ACC112 (cell line): ENCODE measurements around the gene NUP160.
"Not testable (repeated sequence)": the region's sequence is repeated elsewhere in the genome, so short reads cannot be mapped to it uniquely, and the experiment has no call there.

Experiments
- H2AFZ ChIP-seq: fragments of 200-600 bp; sonication (generic); one replicate; pipeline ENCODE4 v1.6.0; 2017; ENCODE audit warnings: antibody characterized with exemption, low read length; ENCODE audit not compliant: unreplicated experiment
- H3K27ac ChIP-seq: fragments of 200-600 bp; sonication (generic); 2 replicates; pipeline ENCODE4 v1.5.1; 2014; ENCODE audit warnings: low read depth, mild to moderate bottlenecking, antibody characterized with exemption, low read length, moderate library complexity
- H3K27me3 ChIP-seq: fragments of 200-600 bp; sonication (generic); 2 replicates; pipeline ENCODE4 v1.6.1; 2014; ENCODE audit warnings: mild to moderate bottlenecking, antibody characterized with exemption, low read length, moderate library complexity, mixed read lengths; ENCODE audit not compliant: insufficient read depth
- H3K36me3 ChIP-seq: fragments of 200-600 bp; sonication (generic); 2 replicates; pipeline ENCODE4 v1.6.1; 2016; ENCODE audit warnings: mild to moderate bottlenecking, antibody characterized with exemption, low read length, moderate library complexity, mixed read lengths; ENCODE audit not compliant: insufficient read depth
- H3K4me1 ChIP-seq: fragments of 200-600 bp; sonication (generic); one replicate; pipeline ENCODE4 v1.6.1; 2016; ENCODE audit warnings: low read length, mixed read lengths; ENCODE audit not compliant: insufficient read depth, unreplicated experiment, control insufficient read depth
- H3K4me3 ChIP-seq: fragments of 200-600 bp; sonication (generic); 2 replicates; pipeline ENCODE4 v1.5.1; 2014; ENCODE audit warnings: mild to moderate bottlenecking, low read depth, low read length
- H3K79me2 ChIP-seq: fragments of 200-600 bp; sonication (generic); one replicate; pipeline ENCODE4 v1.6.0; 2016; ENCODE audit warnings: low read length; ENCODE audit not compliant: control insufficient read depth, unreplicated experiment, insufficient read depth

Gene NUP160

GRCh38 chr11:47765086-47765485 lies 83.1 kb downstream of the NUP160 start:
- Histone ChIP-seq H3K27me3 (no peaks in the 10 kb centered on the region), H3K36me3 (peaks cover 22% of the 10 kb centered on the region), H3K4me3 (peak overlapping the region; percentile 99), H3K79me2 (peaks cover 60% of the 10 kb centered on the region), H2AFZ (no peak overlapping the region), H3K27ac (no peak overlapping the region), H3K4me1 (peaks cover 5% of the 10 kb centered on the region)

GRCh38 chr11:47759291-47759690 lies 88.9 kb downstream of the NUP160 start:
- not testable (repeated sequence) for H3K4me1 ChIP-seq, H2AFZ ChIP-seq, H3K4me3 ChIP-seq, H3K27me3 ChIP-seq, H3K27ac ChIP-seq
- peaks cover 41% of the 10 kb centered on the region for H3K36me3 ChIP-seq
- H3K79me2 ChIP-seq: peaks cover 53% of the 10 kb centered on the region

GRCh38 chr11:47756208-47756607 lies 91.9 kb downstream of the NUP160 start:
- Histone ChIP-seq H2AFZ (no peak overlapping the region), H3K27ac (no peak overlapping the region), H3K79me2 (peaks cover 40% of the 10 kb centered on the region), H3K4me1 (no peaks in the 10 kb centered on the region), H3K36me3 (peaks cover 54% of the 10 kb centered on the region), H3K27me3 (no peaks in the 10 kb centered on the region), H3K4me3 (no peak overlapping the region)

GRCh38 chr11:47750725-47751124 lies 97.4 kb downstream of the NUP160 start:
- H3K4me1 ChIP-seq: no peaks in the 10 kb centered on the region
- no peaks in the 10 kb centered on the region for H3K27me3 ChIP-seq
- H3K4me3 ChIP-seq: no peak overlapping the region
- H3K36me3 ChIP-seq: peaks cover 53% of the 10 kb centered on the region
- no peak overlapping the region for H2AFZ ChIP-seq
- H3K27ac ChIP-seq: no peak overlapping the region
- H3K79me2 ChIP-seq: peaks cover 23% of the 10 kb centered on the region

- peaks cover 58% of the 10 kb centered on the region for H3K36me3 ChIP-seq
- not testable (repeated sequence) for H3K4me3 ChIP-seq, H3K27me3 ChIP-seq, H2AFZ ChIP-seq, H3K27ac ChIP-seq, H3K4me1 ChIP-seq, H3K79me2 ChIP-seq
These were observed 105.7 kb downstream of the NUP160 start for GRCh38 chr11:47742494-47742893.

- not testable (repeated sequence) for H3K4me1 ChIP-seq, H3K4me3 ChIP-seq, H3K79me2 ChIP-seq, H2AFZ ChIP-seq, H3K27ac ChIP-seq, H3K27me3 ChIP-seq
- peaks cover 38% of the 10 kb centered on the region for H3K36me3 ChIP-seq
These were observed 110.3 kb downstream of the NUP160 start for GRCh38 chr11:47737817-47738216.

GRCh38 chr11:47732271-47732670 lies 115.9 kb downstream of the NUP160 start:
- Histone ChIP-seq H3K4me1 (no peaks in the 10 kb centered on the region), H3K36me3 (peaks cover 45% of the 10 kb centered on the region), H3K27ac (no peak overlapping the region), H2AFZ (no peak overlapping the region), H3K79me2 (no peaks in the 10 kb centered on the region), H3K4me3 (no peak overlapping the region), H3K27me3 (no peaks in the 10 kb centered on the region)

GRCh38 chr11:47731475-47731874 lies 116.7 kb downstream of the NUP160 start:
- Histone ChIP-seq H3K79me2 (no peaks in the 10 kb centered on the region), H3K36me3 (peaks cover 48% of the 10 kb centered on the region), H2AFZ (no peak overlapping the region), H3K4me3 (no peak overlapping the region), H3K27ac (no peak overlapping the region), H3K4me1 (no peaks in the 10 kb centered on the region), H3K27me3 (no peaks in the 10 kb centered on the region)
